Lung (tissue), 12 donors: ENCODE measurements around the gene BCAT1. TPM values are rescaled to one million over a fixed set of nuclear protein-coding genes. Genes with fewer than 3 reads are reported as not detected.

Experiments used
- ATAC-seq: fragments of 200-7000 bp; cut with Tn5 transposase; one replicate; pipeline ENCODE4 v1.9.1; 2020; ENCODE audit warnings: moderate number of reproducible peaks; ENCODE audit not compliant: insufficient read depth, low FRiP score
- DNase-seq, 3 donors: peaks; one replicate each; pipeline ENCODE4 v3.0.0-alpha.2; 2013 to 2017
- H3K27ac ChIP-seq, 2 donors: one replicate each; pipeline ENCODE4 v1.5.1; 2013; ENCODE audit warnings: mild to moderate bottlenecking in 2 of 2, moderate library complexity in 2 of 2, control low read depth in 1 of 2, inconsistent platforms in 1 of 2, low read depth in 1 of 2, low read length in 1 of 2
- H3K27me3 ChIP-seq, 3 donors: one replicate each; pipeline ENCODE4 v1.5.1; 2013; ENCODE audit warnings: low read length in 2 of 3; ENCODE audit not compliant: control insufficient read depth in 3 of 3, insufficient read depth in 3 of 3
- H3K36me3 ChIP-seq, 4 donors: one replicate each; pipeline ENCODE4 v1.5.1; 2013; ENCODE audit warnings: low read length in 4 of 4, mild to moderate bottlenecking in 1 of 4, moderate library complexity in 1 of 4; ENCODE audit not compliant: control insufficient read depth in 4 of 4, insufficient read depth in 4 of 4
- H3K4me1 ChIP-seq, 5 donors: one replicate each; pipeline ENCODE4 v1.5.1; 2013; ENCODE audit warnings: low read length in 5 of 5, mild to moderate bottlenecking in 2 of 5, moderate library complexity in 1 of 5; ENCODE audit not compliant: control insufficient read depth in 5 of 5, insufficient read depth in 5 of 5
- H3K4me3 ChIP-seq: one replicate; pipeline ENCODE4 v1.5.1; 2013; ENCODE audit warnings: mild to moderate bottlenecking, control low read depth, moderate library complexity
- H3K9ac ChIP-seq, 2 donors: one replicate each; pipeline ENCODE4 v1.5.1; 2013; ENCODE audit warnings: low read length in 2 of 2, control low read depth in 1 of 2; ENCODE audit not compliant: insufficient read depth in 1 of 2
- H3K9me3 ChIP-seq, 4 donors: one replicate each; pipeline ENCODE4 v1.5.1; 2013; ENCODE audit warnings: low read length in 3 of 4, mild to moderate bottlenecking in 1 of 4, moderate library complexity in 1 of 4; ENCODE audit not compliant: control insufficient read depth in 4 of 4, insufficient read depth in 3 of 4
- WGBS, 2 donors: extraction: QIAGEN DNeasy Blood & Tissue Kit; methylation state at CpG; one replicate each; pipeline ENCODE4 v1.1.7; 2013; 5-methylcytosine and 5-hydroxymethylcytosine counted together
- polyA plus RNA-seq, 2 donors: library from polyadenylated mRNA; stranded (reverse); fragments of 200-250 nt; gene quantifications; one replicate each; pipeline ENCODE4 v1.2.1, GENCODE V29; 2013
- total RNA-seq, 2 donors: library from RNA; depleted of rRNA in 1 of 2; stranded (reverse); fragments of >200 nt in 1 of 2; gene quantifications; one replicate each; pipeline ENCODE4 v1.2.1, GENCODE V29; 2014 to 2021
- TF ChIP-seq, protein P1 (sequence below): IDR thresholded peaks from 2 replicates; pipeline ENCODE4 v1.5.1; 2012; ENCODE audit warnings: mild to moderate bottlenecking; ENCODE audit errors: control extremely low read depth, extremely low read depth
- donor health status: control.
- donor health status: control.
- donor health status: Bipolar disorder and iron deficiency.
- donor health status: healthy.
- donor health status: DM: yes; HTN: yes; CAD: no.

BCAT1 gene
- total and polyA plus RNA-seq, 4 donors, result 11.7 to 94.9 (median 40.9) TPM

DNA sequence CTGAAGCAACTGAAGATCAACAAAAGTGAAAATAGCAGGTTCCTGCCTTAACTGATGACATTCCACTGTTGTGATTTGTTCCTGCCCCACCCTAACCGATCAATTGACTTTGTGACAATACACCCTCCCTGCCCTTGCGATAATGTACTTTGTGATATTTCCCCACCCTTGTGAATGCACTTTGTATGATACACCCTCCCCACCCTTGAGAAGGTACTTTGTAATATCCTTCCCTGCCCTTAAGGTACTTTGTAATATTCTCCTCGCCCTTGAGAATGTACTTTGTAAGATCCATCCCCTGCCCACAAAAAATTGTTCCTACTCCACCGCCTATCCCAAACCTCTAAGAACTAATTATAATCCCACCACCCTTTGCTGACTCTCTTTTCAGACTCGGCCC lies 41.4 kb downstream of the BCAT1 start:
- ATAC-seq (no peak), DNase-seq (no peak)
- H3K27ac ChIP-seq, result no peak overlapping the region
- 92 to 96% methylated on average over 5 of the region's 5 CpGs for WGBS, 2 donors
- peaks cover 0 to 15% (median 0%) of the 10 kb centered on the region in 5 donors for H3K4me1 ChIP-seq
- peaks cover 0 to 3% (median 2%) of the 10 kb centered on the region in 3 donors for H3K27me3 ChIP-seq
- H3K9me3 ChIP-seq, result no peaks in the 10 kb centered on the region
- TF ChIP-seq, protein P1, sequence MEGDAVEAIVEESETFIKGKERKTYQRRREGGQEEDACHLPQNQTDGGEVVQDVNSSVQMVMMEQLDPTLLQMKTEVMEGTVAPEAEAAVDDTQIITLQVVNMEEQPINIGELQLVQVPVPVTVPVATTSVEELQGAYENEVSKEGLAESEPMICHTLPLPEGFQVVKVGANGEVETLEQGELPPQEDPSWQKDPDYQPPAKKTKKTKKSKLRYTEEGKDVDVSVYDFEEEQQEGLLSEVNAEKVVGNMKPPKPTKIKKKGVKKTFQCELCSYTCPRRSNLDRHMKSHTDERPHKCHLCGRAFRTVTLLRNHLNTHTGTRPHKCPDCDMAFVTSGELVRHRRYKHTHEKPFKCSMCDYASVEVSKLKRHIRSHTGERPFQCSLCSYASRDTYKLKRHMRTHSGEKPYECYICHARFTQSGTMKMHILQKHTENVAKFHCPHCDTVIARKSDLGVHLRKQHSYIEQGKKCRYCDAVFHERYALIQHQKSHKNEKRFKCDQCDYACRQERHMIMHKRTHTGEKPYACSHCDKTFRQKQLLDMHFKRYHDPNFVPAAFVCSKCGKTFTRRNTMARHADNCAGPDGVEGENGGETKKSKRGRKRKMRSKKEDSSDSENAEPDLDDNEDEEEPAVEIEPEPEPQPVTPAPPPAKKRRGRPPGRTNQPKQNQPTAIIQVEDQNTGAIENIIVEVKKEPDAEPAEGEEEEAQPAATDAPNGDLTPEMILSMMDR, result no peak
- no peak overlapping the region for H3K4me3 ChIP-seq
- no peak overlapping the region for H3K9ac ChIP-seq
- H3K36me3 ChIP-seq, result no peaks in the 10 kb centered on the region

DNA sequence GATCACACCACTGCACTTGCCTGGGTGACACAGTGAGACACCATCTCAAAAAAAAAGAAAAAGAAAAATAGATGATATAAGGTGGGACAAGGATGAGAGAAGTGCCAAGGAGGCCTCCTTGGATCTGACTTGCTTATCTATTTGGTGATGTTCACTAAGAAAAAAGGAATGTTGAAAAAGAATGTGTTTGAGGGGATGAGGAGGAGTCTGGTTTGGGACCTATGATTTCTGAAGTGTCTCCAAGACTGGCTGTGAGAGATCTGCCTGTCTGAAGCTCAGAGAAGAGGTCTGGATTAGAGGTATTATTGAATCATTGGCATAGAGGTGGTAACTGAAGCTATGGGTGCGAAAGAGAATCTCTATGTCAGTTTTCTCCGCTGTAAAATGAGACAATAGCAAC lies 42.8 kb downstream of the BCAT1 start:
- Histone ChIP-seq H3K4me3 (no peak overlapping the region), H3K27me3 (peaks cover 0 to 3% (median 2%) of the 10 kb centered on the region in 3 donors), H3K4me1 (peaks cover 0 to 18% (median 2%) of the 10 kb centered on the region in 5 donors), H3K9me3 (no peaks in the 10 kb centered on the region), H3K36me3 (no peaks in the 10 kb centered on the region), H3K9ac (no peak overlapping the region), H3K27ac (no peak overlapping the region)
- ATAC-seq (no peak), DNase-seq (no peak)
- WGBS, 2 donors, result 96% methylated on average over 2 of the region's 2 CpGs
- TF ChIP-seq, protein P1, result no peak

DNA sequence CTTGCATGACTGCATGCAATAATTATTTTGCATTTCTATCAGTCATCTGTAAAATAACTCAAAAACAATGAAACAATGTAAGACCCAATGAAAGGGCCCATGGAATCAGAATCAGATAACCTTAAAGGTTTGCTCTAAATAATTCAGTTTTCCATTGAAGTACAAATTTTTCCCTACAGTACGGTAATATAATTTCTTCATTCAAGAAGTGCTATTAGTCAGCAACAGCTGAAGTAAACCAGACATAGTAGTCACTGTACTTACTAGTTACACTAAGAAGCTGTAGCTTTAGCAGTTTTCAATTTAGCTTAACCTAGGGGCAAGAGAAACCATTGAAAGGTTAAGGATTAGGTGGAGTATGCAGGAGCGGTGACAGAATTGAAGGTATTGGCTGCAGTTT lies 43.5 kb downstream of the BCAT1 start:
- Histone ChIP-seq H3K27ac (no peak overlapping the region), H3K36me3 (no peaks in the 10 kb centered on the region), H3K9ac (no peak overlapping the region), H3K4me3 (no peak overlapping the region), H3K4me1 (peaks cover 0 to 18% (median 2%) of the 10 kb centered on the region in 5 donors), H3K9me3 (no peaks in the 10 kb centered on the region), H3K27me3 (peaks cover 0 to 3% (median 2%) of the 10 kb centered on the region in 3 donors)
- TF ChIP-seq, protein P1, result no peak
- ATAC-seq, result no peak
- no peak for DNase-seq
- WGBS, 2 donors, result 49 to 72% methylated on average over 2 of the region's 2 CpGs

DNA sequence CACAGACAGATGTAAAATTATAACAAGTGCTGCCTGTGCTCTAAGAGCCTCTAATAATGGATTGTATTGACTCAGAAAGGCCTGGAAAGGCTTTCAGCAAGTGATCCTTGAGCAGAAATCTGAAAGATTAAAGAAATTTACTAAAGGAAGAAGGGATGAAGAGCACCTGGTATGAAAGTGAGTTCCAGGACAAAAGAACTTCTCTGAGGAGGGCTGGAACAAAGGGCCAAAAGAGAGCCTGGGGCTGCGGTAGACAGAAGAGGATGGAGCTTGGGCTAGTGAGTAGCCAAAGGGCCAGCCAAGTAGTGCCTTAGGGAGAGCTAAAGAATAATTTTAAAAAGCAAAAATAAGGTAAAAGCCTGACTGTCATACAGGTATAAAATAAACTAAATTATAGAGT lies 44.0 kb downstream of the BCAT1 start:
- TF ChIP-seq, protein P1, result no peak
- ATAC-seq (no peak), DNase-seq (no peak)
- H3K27me3 ChIP-seq, result peaks cover 0 to 3% (median 2%) of the 10 kb centered on the region in 3 donors
- H3K9me3 ChIP-seq, result no peaks in the 10 kb centered on the region
- H3K9ac ChIP-seq, result no peak overlapping the region
- H3K4me1 ChIP-seq, result peaks cover 0 to 18% (median 2%) of the 10 kb centered on the region in 5 donors
- H3K27ac ChIP-seq, result no peak overlapping the region
- H3K36me3 ChIP-seq, result no peaks in the 10 kb centered on the region
- H3K4me3 ChIP-seq, result no peak overlapping the region
- WGBS, 2 donors, result 100% methylated on average over 1 of the region's 1 CpG
